Memory B cell (primary cell): ENCODE data around the gene SRP54.
"Not testable (repeated sequence)": the region's sequence is repeated elsewhere in the genome, so short reads cannot be mapped to it uniquely, and the experiment has no call there.

Experiments used
- ATAC-seq: fragments of 150-1000 bp; cut with Tn5 transposase; 2 replicates; pipeline ENCODE4 v1.10.0; 2021; ENCODE audit warnings: low read depth, mild to moderate bottlenecking, moderate library complexity
- DNase-seq, 2 donors: peaks; one replicate each; pipeline ENCODE4 v3.0.0; 2022; ENCODE audit warnings: low spot score in 2 of 2
- H3K27ac Mint-ChIP-seq: one replicate; pipeline ENCODE4 v1.8.0; 2022; ENCODE audit warnings: mild to moderate bottlenecking, moderate library complexity, mixed read lengths
- H3K27me3 Mint-ChIP-seq: one replicate; pipeline ENCODE4 v1.8.0; 2022; ENCODE audit warnings: mixed read lengths
- H3K36me3 Mint-ChIP-seq: one replicate; pipeline ENCODE4 v1.8.0; 2022; ENCODE audit warnings: mild to moderate bottlenecking, mixed read lengths
- H3K4me1 Mint-ChIP-seq: one replicate; pipeline ENCODE4 v1.8.0; 2022; ENCODE audit warnings: mixed read lengths
- H3K4me3 Mint-ChIP-seq: one replicate; pipeline ENCODE4 v1.8.0; 2022; ENCODE audit warnings: mild to moderate bottlenecking, moderate library complexity, mixed read lengths
- H3K9me3 Mint-ChIP-seq: one replicate; pipeline ENCODE4 v1.8.0; 2022; ENCODE audit warnings: mixed read lengths

SRP54 gene

DNA sequence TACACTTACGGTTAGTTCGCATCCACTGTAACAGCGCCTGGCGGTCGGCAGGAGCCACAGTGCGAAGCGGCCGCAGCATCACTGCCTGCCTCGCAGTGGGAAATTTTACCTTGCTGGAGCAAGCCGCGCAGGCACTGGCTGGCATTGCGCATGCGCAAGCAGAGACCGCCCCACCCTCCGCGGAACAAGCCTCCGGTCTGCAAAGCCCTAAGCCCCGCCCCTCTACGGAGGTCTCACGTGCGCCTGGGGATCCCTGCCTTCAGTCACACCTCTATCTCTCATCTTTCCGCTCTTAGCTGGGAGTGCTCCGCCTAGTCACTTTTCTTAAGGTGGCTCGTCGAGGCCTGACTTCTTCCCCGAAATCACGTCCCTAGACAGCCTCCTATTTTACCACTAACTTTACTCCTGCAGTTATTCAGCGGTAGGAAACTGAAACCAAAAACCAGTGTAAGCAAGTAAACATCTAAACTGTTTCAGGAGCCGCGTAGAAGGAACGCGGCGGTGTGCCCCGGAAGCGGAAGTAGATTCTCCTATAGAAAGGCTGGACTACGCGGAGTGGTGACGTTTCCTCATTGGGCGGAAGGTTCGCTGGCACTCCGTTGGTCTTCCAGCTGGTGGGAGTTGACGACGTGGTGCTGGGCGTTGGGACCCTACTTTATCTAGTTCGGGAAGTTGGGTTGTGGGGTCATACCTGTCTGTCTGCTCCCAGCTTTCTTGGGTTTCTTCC lies at the start of gene SRP54:
TSS of gene SRP54 (plus strand) at position 572 of the 727 bp plus-strand sequence. CDS start 13,718 bp downstream, outside the sequence.
- DNase-seq (peak; percentile 97 to 100), ATAC-seq (peak; percentile 87)
- no peaks in the 10 kb centered on the region for H3K27me3 Mint-ChIP-seq
- no peaks in the 10 kb centered on the region for H3K9me3 Mint-ChIP-seq
- H3K4me3 Mint-ChIP-seq: no peak within 1 kb of the TSS
- peaks cover 11% of the 10 kb centered on the region for H3K36me3 Mint-ChIP-seq
- H3K4me1 Mint-ChIP-seq: peaks cover 15% of the 10 kb centered on the region
- H3K27ac Mint-ChIP-seq: no peak within 1 kb of the TSS

DNA sequence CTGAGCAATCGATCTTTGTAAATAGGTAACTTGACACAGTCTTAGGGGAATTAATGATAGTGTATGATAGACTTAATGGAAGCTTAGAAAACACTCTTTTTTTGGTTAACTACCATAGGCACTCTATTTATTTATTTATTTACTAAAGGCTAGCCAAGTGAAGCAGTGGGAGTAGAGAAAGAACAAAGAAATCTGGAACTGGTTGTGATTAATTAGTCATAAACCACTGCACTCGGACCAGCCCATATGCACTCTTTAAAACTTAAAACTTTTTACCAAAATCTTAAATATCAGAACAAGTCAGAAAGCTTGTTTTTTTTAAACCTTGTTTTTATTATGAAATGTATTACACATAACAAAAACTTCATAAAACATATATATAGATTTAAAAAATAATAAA lies 49.5 kb upstream of the SRP54 start:
- DNase-seq (no peak), ATAC-seq (no peak)
- Mint-ChIP-seq H3K36me3 (peaks cover 3% of the 10 kb centered on the region), H3K4me1 (peaks cover 12% of the 10 kb centered on the region), H3K27me3 (no peaks in the 10 kb centered on the region), H3K9me3 (no peaks in the 10 kb centered on the region), H3K4me3 (no peak overlapping the region), H3K27ac (no peak overlapping the region)

DNA sequence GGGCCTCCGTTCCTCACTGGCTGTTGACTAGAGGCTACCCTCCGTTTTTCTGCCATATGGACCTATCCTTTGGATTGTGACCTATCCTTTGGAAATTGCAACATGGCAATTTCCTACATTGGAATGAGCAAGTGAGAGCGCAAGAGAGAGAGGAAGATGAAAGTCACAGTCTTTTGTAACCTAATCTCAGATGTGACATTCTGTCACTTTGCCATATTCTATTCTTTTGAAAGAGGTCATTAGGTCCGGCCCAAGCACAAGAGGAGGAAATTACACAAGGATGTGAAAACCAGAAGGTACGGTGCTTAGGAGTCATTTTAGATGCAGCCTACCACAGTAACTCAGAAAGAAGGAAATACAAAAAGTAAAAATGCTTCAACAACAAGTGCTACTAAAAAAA lies 47.3 kb upstream of the SRP54 start:
- Mint-ChIP-seq H3K9me3 (no peaks in the 10 kb centered on the region), H3K27ac (no peak overlapping the region), H3K4me1 (peaks cover 6% of the 10 kb centered on the region), H3K4me3 (no peak overlapping the region), H3K27me3 (no peaks in the 10 kb centered on the region), H3K36me3 (peaks cover 5% of the 10 kb centered on the region)
- no peak for DNase-seq
- no peak for ATAC-seq

DNA sequence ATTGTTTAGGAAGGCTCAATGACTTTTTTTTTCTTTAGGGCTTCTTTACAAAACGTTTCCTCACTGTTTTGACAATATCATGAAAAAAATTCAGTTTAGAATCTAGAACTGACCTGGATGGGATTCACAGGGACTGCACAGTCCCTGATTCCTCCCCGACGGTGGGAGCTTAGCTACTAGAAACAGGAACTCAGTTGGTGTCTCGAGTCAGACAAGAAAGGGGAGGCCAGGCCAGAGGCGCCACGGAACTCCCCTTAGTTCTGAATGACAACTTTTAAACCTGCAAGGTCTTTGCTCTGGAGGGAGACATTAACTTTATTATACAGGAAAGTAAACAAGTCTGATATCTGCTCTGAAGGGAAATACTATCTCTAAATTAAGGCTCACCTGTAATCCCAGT lies 45.4 kb upstream of the SRP54 start:
- no peak for DNase-seq
- Mint-ChIP-seq H3K9me3 (peaks cover 4% of the 10 kb centered on the region), H3K27me3 (no peaks in the 10 kb centered on the region), H3K27ac (no peak overlapping the region), H3K36me3 (peaks cover 10% of the 10 kb centered on the region), H3K4me1 (no peaks in the 10 kb centered on the region), H3K4me3 (no peak overlapping the region)
- no peak for ATAC-seq

DNA sequence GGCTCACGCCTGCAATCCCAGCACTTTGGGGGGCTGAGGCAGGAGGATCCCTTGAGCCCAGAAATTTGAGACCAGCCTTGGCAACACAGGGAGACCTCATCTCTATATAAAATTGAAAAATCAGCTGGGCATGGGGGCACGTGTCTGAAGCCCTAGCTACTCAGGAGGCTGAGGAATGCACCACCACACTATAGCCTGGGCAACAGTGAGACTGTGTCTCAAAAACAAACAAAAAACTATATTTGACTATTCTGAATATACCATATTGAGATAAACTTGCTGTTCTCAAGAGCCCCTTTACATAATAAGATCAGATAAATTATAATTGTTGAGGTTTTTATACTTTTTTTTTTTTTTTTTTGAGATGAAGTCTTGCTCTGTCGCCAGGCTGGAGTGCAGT lies 44.9 kb upstream of the SRP54 start:
- Mint-ChIP-seq H3K9me3 (peaks cover 4% of the 10 kb centered on the region), H3K27me3 (no peaks in the 10 kb centered on the region), H3K27ac (no peak overlapping the region), H3K4me1 (no peaks in the 10 kb centered on the region), H3K4me3 (no peak overlapping the region), H3K36me3 (peaks cover 10% of the 10 kb centered on the region)
- no peak for ATAC-seq
- DNase-seq: no peak

DNA sequence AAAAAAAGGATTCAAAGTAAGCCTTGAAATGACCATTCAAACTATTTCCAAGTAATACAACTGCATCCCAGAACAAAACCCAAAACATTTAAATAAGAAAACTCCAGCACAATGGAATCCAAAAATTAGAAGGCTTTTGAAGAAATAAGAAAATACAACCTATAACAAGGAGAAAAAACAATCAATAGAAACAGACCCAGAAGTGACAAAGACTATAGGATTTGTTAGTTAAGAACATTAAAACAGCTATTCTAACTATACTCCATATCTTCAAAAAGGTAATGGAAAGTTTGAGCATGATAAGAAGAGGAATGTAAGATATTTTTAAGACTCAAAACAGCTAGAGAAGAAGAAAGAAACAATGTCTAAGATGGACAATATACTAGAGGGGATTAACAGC lies 39.3 kb upstream of the SRP54 start:
- no peak overlapping the region for H3K4me3 Mint-ChIP-seq
- peaks cover 14% of the 10 kb centered on the region for H3K9me3 Mint-ChIP-seq
- DNase-seq: no peak
- peaks cover 22% of the 10 kb centered on the region for H3K36me3 Mint-ChIP-seq
- H3K27me3 Mint-ChIP-seq: no peaks in the 10 kb centered on the region
- H3K4me1 Mint-ChIP-seq: peaks cover 2% of the 10 kb centered on the region
- ATAC-seq: no peak
- H3K27ac Mint-ChIP-seq: no peak overlapping the region

DNA sequence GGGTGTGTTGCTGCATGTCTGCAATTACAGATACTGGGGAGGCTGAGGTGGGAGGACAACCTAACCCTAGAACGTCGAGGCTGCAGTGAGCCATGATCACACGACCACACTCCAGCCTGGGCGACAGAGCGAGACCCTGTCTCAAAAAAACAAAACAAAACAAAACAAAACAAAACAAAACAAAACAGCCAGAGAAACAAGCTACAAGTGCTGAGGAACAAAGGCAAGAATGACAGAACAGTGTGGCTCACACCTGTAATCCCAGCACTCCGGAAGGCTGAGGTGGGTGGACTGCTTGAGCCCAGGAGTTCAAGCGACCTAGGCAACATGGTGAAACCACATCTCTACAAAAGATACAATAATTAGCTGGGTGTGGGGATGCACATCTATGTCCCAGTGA lies 38.0 kb upstream of the SRP54 start:
- DNase-seq (no peak), ATAC-seq (no peak)
- Mint-ChIP-seq H3K9me3 (peaks cover 14% of the 10 kb centered on the region), H3K27ac (no peak overlapping the region), H3K4me3 (no peak overlapping the region), H3K36me3 (peaks cover 23% of the 10 kb centered on the region), H3K4me1 (peaks cover 2% of the 10 kb centered on the region), H3K27me3 (no peaks in the 10 kb centered on the region)

DNA sequence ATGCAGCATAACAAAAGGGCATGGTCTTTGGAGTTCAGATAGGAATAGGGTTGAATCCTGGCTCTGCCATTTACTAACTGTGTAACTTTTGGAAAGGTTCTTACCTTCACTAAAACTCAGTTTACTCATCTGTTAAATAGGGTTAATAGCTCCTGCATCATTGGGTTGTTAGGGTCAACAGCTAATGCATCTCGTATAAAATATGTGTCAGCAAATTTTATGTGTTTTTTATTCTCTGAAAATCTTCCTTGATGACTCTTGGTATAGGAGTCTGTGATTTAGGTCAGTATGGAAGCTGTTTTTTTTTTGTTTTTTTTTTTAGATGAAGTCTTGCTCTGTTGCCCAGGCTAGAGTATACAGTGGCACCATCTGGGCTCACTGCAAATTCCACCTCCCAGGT lies 36.1 kb upstream of the SRP54 start:
- no peak for DNase-seq
- Mint-ChIP-seq H3K4me1 (peaks cover 2% of the 10 kb centered on the region), H3K36me3 (peaks cover 28% of the 10 kb centered on the region), H3K27me3 (no peaks in the 10 kb centered on the region), H3K27ac (no peak overlapping the region), H3K4me3 (no peak overlapping the region), H3K9me3 (peaks cover 14% of the 10 kb centered on the region)
- ATAC-seq: no peak

DNA sequence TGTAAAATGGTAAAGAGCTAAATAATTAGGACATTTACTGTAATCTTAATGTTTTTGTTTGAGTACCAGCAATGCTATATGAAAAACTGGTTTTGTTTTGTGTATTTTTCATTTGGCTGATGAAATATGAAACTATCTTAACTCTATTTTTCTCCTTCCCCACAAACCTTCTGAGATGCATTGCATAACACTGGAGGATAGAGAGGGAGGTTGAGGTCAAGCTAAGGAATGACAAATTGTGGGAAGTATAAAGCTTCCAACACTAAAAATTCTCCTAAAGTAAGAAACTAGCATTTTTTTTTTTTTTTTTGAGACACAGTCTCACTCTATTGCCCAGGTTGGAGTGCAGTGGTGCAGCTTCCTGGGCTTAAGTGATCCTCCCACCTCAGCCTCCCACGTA lies 31.5 kb upstream of the SRP54 start:
- Mint-ChIP-seq H3K4me3 (no peak overlapping the region), H3K27me3 (no peaks in the 10 kb centered on the region), H3K4me1 (no peaks in the 10 kb centered on the region), H3K36me3 (peaks cover 13% of the 10 kb centered on the region), H3K9me3 (no peaks in the 10 kb centered on the region), H3K27ac (no peak overlapping the region)
- no peak for DNase-seq
- ATAC-seq: no peak

DNA sequence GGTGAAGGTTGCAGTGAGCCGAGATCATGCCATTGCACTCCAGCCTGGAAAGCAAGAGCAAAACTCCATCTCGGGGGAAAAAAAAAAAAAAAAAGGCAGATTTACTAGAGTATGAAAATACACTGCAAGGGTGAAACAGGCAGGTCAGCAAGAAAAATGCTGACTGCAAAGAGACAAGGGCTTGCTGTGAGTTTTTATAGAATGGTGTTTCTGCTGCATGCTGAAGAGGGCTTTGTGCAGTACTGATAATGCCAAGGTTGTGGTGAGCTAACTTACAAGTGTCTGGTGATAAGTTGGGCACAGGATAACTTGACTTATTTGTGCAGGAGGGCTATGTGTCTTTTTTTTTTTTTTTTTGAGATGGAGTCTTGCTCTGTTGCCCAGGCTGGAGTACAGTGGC lies 25.9 kb upstream of the SRP54 start:
- no peak for ATAC-seq
- no peak overlapping the region for H3K4me3 Mint-ChIP-seq
- H3K4me1 Mint-ChIP-seq: no peaks in the 10 kb centered on the region
- H3K27ac Mint-ChIP-seq: no peak overlapping the region
- H3K9me3 Mint-ChIP-seq: peaks cover 1% of the 10 kb centered on the region
- no peaks in the 10 kb centered on the region for H3K27me3 Mint-ChIP-seq
- H3K36me3 Mint-ChIP-seq: peaks cover 25% of the 10 kb centered on the region
- DNase-seq: no peak

DNA sequence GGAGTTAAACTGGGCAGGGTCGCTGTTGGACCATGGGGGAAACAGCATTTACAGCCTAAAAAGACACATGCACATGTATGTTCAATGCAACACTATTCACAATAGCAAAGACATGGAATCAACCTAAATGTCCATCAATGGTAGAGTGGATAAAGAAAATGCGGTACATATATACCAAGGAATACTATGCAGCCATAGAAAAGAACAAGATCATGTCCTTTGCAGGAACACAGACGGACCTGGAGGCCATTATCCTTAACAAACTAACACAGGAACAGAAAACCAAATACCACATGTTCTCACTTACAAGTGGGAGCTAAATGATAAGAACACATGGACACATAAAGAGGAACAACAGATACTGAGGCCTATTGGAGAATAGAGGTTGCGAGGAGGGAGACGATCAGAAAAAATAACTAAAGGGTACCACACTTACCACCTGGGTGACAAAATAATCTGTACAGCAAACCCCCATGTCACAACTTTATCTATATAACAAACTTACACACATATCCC lies 25.0 kb upstream of the SRP54 start:
- no peaks in the 10 kb centered on the region for H3K27me3 Mint-ChIP-seq
- DNase-seq: no peak
- H3K4me3 Mint-ChIP-seq: no peak overlapping the region
- no peak overlapping the region for H3K27ac Mint-ChIP-seq
- peaks cover 25% of the 10 kb centered on the region for H3K36me3 Mint-ChIP-seq
- no peak for ATAC-seq
- H3K9me3 Mint-ChIP-seq: peaks cover 1% of the 10 kb centered on the region
- H3K4me1 Mint-ChIP-seq: no peaks in the 10 kb centered on the region

DNA sequence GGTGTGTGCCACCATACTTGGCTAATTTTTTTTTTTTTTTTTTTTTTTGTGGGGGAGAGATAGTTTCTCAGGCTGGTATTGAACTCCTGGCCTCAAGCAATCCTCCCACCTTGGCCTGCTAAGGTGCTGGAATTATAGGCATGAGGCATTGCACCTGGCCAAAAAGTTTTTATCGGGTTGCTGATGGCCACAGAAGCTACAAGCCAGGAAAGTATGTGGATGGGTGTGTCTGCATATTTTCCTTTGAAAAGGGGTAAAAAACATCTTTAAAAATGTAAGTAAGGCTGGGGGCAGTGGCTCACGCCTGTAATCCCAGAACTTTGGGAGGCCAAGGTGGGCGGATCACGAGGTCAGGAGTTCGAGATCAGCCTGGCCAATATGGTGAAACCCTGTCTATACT lies 20.7 kb upstream of the SRP54 start:
- H3K9me3 Mint-ChIP-seq, H3K4me1 Mint-ChIP-seq, H3K4me3 Mint-ChIP-seq, DNase-seq, ATAC-seq, H3K27me3 Mint-ChIP-seq, H3K27ac Mint-ChIP-seq: not testable (repeated sequence)
- peaks cover 25% of the 10 kb centered on the region for H3K36me3 Mint-ChIP-seq

DNA sequence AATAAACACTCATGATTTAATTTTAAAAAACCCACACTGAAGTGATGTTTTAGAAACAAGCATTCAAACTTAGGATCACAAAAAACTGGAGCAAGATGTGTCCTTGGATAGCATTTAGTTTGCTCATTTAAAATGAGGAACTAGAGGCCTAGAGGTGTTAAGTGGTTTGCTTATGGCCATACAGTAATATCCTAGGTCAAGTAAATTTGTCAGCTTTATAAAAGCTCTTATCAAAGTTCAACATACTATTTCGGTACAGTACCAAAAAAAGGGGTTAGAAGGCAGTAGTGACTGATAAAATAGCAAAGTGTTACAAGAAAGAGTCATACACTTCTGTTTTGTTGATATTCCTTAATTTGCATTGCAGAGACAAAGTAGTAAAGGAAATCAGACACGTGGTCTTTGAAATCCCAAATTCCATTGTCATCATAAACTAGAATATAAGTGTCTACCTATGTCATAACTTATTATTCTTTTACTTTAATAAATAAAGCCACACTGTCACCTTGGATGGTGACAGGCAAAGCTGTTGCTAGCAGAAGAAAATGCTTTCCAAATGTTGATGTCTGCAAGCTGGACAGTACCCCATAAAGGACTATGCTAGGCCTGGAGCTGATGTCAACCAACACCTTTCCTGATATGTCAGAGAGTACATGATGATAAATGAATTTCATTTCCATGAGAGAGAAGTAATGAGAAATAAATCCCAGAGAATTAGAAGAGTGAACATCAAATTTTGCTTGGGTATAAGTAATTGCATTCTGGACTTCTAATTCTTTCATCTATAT lies 17.6 kb upstream of the SRP54 start:
- H3K4me1 Mint-ChIP-seq: no peaks in the 10 kb centered on the region
- H3K27me3 Mint-ChIP-seq: no peaks in the 10 kb centered on the region
- ATAC-seq: no peak
- H3K9me3 Mint-ChIP-seq: no peaks in the 10 kb centered on the region
- H3K4me3 Mint-ChIP-seq: no peak overlapping the region
- no peak for DNase-seq
- H3K27ac Mint-ChIP-seq: no peak overlapping the region
- peaks cover 13% of the 10 kb centered on the region for H3K36me3 Mint-ChIP-seq

DNA sequence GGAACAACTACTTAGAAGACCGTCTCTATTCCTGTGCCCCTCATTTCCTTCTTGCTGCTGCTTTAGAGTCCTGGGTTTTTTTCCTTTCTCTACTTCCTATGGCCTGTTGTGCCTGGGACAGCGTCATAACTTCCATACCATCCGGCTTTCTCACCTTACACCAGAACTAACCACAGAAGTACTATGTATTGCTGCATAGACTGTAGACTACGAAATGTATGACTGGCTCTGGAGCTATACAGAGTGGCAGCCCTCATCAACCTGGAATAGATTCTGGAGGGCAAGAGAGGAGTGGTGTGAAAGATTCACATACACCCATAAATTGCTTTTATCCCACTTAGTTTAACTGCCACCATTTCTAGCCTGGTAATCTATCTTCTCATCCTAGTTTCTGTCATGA lies 16.9 kb upstream of the SRP54 start:
- Mint-ChIP-seq H3K9me3 (no peaks in the 10 kb centered on the region), H3K4me3 (no peak overlapping the region), H3K4me1 (no peaks in the 10 kb centered on the region), H3K27ac (no peak overlapping the region), H3K36me3 (peaks cover 11% of the 10 kb centered on the region), H3K27me3 (no peaks in the 10 kb centered on the region)
- no peak for ATAC-seq
- no peak for DNase-seq
